ENCODE results near the gene TNIP2.
"Not testable (repeated sequence)": the region's sequence is repeated elsewhere in the genome, so short reads cannot be mapped to it uniquely, and the experiment has no call there.

The TNIP2 gene

GRCh38 chr4:2745516-2745915 is 10.6 kb downstream of the TNIP2 start:
- peaks cover 44% of the 10 kb centered on the region for H3K36me3 ChIP-seq (ENCODE audit: control insufficient read depth, low read depth, low read length)

GRCh38 chr4:2744576-2745270 is 11.4 kb downstream of the TNIP2 start:
- Histone ChIP-seq H3K36me3 (ENCODE audit: control insufficient read depth, low read depth, low read length) (peaks cover 44% of the 10 kb centered on the region), H3K4me3 (ENCODE audit: low read length) (no peak overlapping the region), H3K27ac (ENCODE audit: low read length) (no peak overlapping the region), H3K27me3 (ENCODE audit: control insufficient read depth, insufficient read depth, low read length) (no peaks in the 10 kb centered on the region), H3K4me1 (ENCODE audit: control insufficient read depth, low read depth, low read length) (no peaks in the 10 kb centered on the region), H3K9ac (ENCODE audit: low read length) (no peak overlapping the region), H3K9me3 (ENCODE audit: control insufficient read depth, low read depth, low read length) (no peaks in the 10 kb centered on the region)

More at GRCh38 chr4:2745516-2745915, 10.6 kb downstream of the TNIP2 start:
- Histone ChIP-seq H3K9ac (ENCODE audit: low read length) (no peak overlapping the region), H3K27me3 (ENCODE audit: control insufficient read depth, insufficient read depth, low read length) (no peaks in the 10 kb centered on the region), H3K9me3 (ENCODE audit: control insufficient read depth, low read depth, low read length) (no peaks in the 10 kb centered on the region), H3K4me1 (ENCODE audit: control insufficient read depth, low read depth, low read length) (no peaks in the 10 kb centered on the region), H3K27ac (ENCODE audit: low read length) (no peak overlapping the region), H3K4me3 (ENCODE audit: low read length) (no peak overlapping the region)

- H3K36me3 ChIP-seq (ENCODE audit: control insufficient read depth, low read depth, low read length) = peaks cover 44% of the 10 kb centered on the region
- no peak overlapping the region for H3K27ac ChIP-seq (ENCODE audit: low read length)
- no peaks in the 10 kb centered on the region for H3K4me1 ChIP-seq (ENCODE audit: control insufficient read depth, low read depth, low read length)
Observed at GRCh38 chr4:2743518-2744445, 12.4 kb downstream of the TNIP2 start.

GRCh38 chr4:2742823-2743517 is 13.2 kb downstream of the TNIP2 start:
- H3K9me3 ChIP-seq (ENCODE audit: control insufficient read depth, low read depth, low read length) = no peaks in the 10 kb centered on the region
- H3K27ac ChIP-seq (ENCODE audit: low read length) = no peak overlapping the region
- no peaks in the 10 kb centered on the region for H3K27me3 ChIP-seq (ENCODE audit: control insufficient read depth, insufficient read depth, low read length)
- H3K36me3 ChIP-seq (ENCODE audit: control insufficient read depth, low read depth, low read length) = peaks cover 44% of the 10 kb centered on the region
- H3K4me1 ChIP-seq (ENCODE audit: control insufficient read depth, low read depth, low read length) = no peaks in the 10 kb centered on the region
- no peak overlapping the region for H3K9ac ChIP-seq (ENCODE audit: low read length)
- H3K4me3 ChIP-seq (ENCODE audit: low read length) = no peak overlapping the region

More at GRCh38 chr4:2743518-2744445, 12.4 kb downstream of the TNIP2 start:
- no peaks in the 10 kb centered on the region for H3K9me3 ChIP-seq (ENCODE audit: control insufficient read depth, low read depth, low read length)
- H3K27me3 ChIP-seq (ENCODE audit: control insufficient read depth, insufficient read depth, low read length) = no peaks in the 10 kb centered on the region
- no peak overlapping the region for H3K9ac ChIP-seq (ENCODE audit: low read length)
- H3K4me3 ChIP-seq (ENCODE audit: low read length) = no peak overlapping the region

GRCh38 chr4:2742081-2742822 is 13.9 kb downstream of the TNIP2 start:
- H3K27ac ChIP-seq (ENCODE audit: low read length) = no peak overlapping the region
- no peaks in the 10 kb centered on the region for H3K9me3 ChIP-seq (ENCODE audit: control insufficient read depth, low read depth, low read length)
- H3K36me3 ChIP-seq (ENCODE audit: control insufficient read depth, low read depth, low read length) = peaks cover 38% of the 10 kb centered on the region
- no peaks in the 10 kb centered on the region for H3K27me3 ChIP-seq (ENCODE audit: control insufficient read depth, insufficient read depth, low read length)
- H3K4me1 ChIP-seq (ENCODE audit: control insufficient read depth, low read depth, low read length) = no peaks in the 10 kb centered on the region
- H3K4me3 ChIP-seq (ENCODE audit: low read length) = no peak overlapping the region
- H3K9ac ChIP-seq (ENCODE audit: low read length) = no peak overlapping the region

GRCh38 chr4:2741626-2742025 is 14.5 kb downstream of the TNIP2 start:
- Histone ChIP-seq H3K9ac (ENCODE audit: low read length) (no peak overlapping the region), H3K4me3 (ENCODE audit: low read length) (no peak overlapping the region), H3K9me3 (ENCODE audit: control insufficient read depth, low read depth, low read length) (no peaks in the 10 kb centered on the region), H3K27me3 (ENCODE audit: control insufficient read depth, insufficient read depth, low read length) (no peaks in the 10 kb centered on the region), H3K27ac (ENCODE audit: low read length) (no peak overlapping the region), H3K4me1 (ENCODE audit: control insufficient read depth, low read depth, low read length) (no peaks in the 10 kb centered on the region), H3K36me3 (ENCODE audit: control insufficient read depth, low read depth, low read length) (peaks cover 32% of the 10 kb centered on the region)

- not testable (repeated sequence) for H3K9ac ChIP-seq (ENCODE audit: low read length); H3K27ac ChIP-seq (ENCODE audit: low read length); H3K9me3 ChIP-seq (ENCODE audit: control insufficient read depth, low read depth, low read length); H3K4me1 ChIP-seq (ENCODE audit: control insufficient read depth, low read depth, low read length); H3K4me3 ChIP-seq (ENCODE audit: low read length); H3K36me3 ChIP-seq (ENCODE audit: control insufficient read depth, low read depth, low read length); H3K27me3 ChIP-seq (ENCODE audit: control insufficient read depth, insufficient read depth, low read length)
Observed at GRCh38 chr4:2738296-2738695, 17.8 kb downstream of the TNIP2 start.

- no peak overlapping the region for H3K27ac ChIP-seq (ENCODE audit: low read length)
- H3K36me3 ChIP-seq (ENCODE audit: control insufficient read depth, low read depth, low read length) = peaks cover 13% of the 10 kb centered on the region
- no peaks in the 10 kb centered on the region for H3K27me3 ChIP-seq (ENCODE audit: control insufficient read depth, insufficient read depth, low read length)
- no peaks in the 10 kb centered on the region for H3K4me1 ChIP-seq (ENCODE audit: control insufficient read depth, low read depth, low read length)
- H3K9ac ChIP-seq (ENCODE audit: low read length) = no peak overlapping the region
- no peak overlapping the region for H3K4me3 ChIP-seq (ENCODE audit: low read length)
- H3K9me3 ChIP-seq (ENCODE audit: control insufficient read depth, low read depth, low read length) = no peaks in the 10 kb centered on the region
Observed at GRCh38 chr4:2735869-2736268, 20.3 kb downstream of the TNIP2 start.

GRCh38 chr4:2734612-2735011 is 21.5 kb downstream of the TNIP2 start:
- Histone ChIP-seq H3K9me3 (ENCODE audit: control insufficient read depth, low read depth, low read length) (no peaks in the 10 kb centered on the region), H3K36me3 (ENCODE audit: control insufficient read depth, low read depth, low read length) (peaks cover 13% of the 10 kb centered on the region), H3K4me1 (ENCODE audit: control insufficient read depth, low read depth, low read length) (no peaks in the 10 kb centered on the region), H3K27ac (ENCODE audit: low read length) (no peak overlapping the region), H3K9ac (ENCODE audit: low read length) (no peak overlapping the region), H3K4me3 (ENCODE audit: low read length) (no peak overlapping the region), H3K27me3 (ENCODE audit: control insufficient read depth, insufficient read depth, low read length) (no peaks in the 10 kb centered on the region)

- no peak overlapping the region for H3K9ac ChIP-seq (ENCODE audit: low read length)
- H3K27ac ChIP-seq (ENCODE audit: low read length) = no peak overlapping the region
- H3K4me1 ChIP-seq (ENCODE audit: control insufficient read depth, low read depth, low read length) = no peaks in the 10 kb centered on the region
- H3K9me3 ChIP-seq (ENCODE audit: control insufficient read depth, low read depth, low read length) = no peaks in the 10 kb centered on the region
- no peak overlapping the region for H3K4me3 ChIP-seq (ENCODE audit: low read length)
- peaks cover 13% of the 10 kb centered on the region for H3K36me3 ChIP-seq (ENCODE audit: control insufficient read depth, low read depth, low read length)
- H3K27me3 ChIP-seq (ENCODE audit: control insufficient read depth, insufficient read depth, low read length) = no peaks in the 10 kb centered on the region
Observed at GRCh38 chr4:2733844-2734574, 22.1 kb downstream of the TNIP2 start.
